H1 (cell line): ENCODE measurements around the gene ADAMTS3. TPM values are rescaled to one million over a fixed set of nuclear protein-coding genes. Genes with fewer than 3 reads are reported as not detected.
A peak's percentile ranks its signal among the peaks of the same experiment; 100 is the strongest.

ENCODE experiments used
- CTCF ChIA-PET: fragments of 300-600 bp; sonication (Branson Sonifier 250); formaldehyde crosslinking; loops from one replicate; lab custom pipeline; 2021; ENCODE audit not compliant: partially characterized antibody; lab: Charles Lee
- POLR2A ChIA-PET: fragments of 300-600 bp; sonication (Branson Sonifier 250); formaldehyde crosslinking; loops from one replicate; lab custom pipeline; 2021; ENCODE audit warnings: inconsistent platforms; ENCODE audit not compliant: partially characterized antibody; lab: Charles Lee
- DNase-seq, 2 experiments: peaks; one replicate each; pipeline versions ENCODE4 v3.0.0 to v3.0.0-alpha.2; 2010 to 2022; ENCODE audit warnings: low spot score in 2 of 2, low read depth in 1 of 2, mixed read lengths in 1 of 2
- FAIRE-seq: peaks from 2 replicates; lab custom pipeline; 2011; peaks lifted over from hg19 to GRCh38; lab: Jason Lieb, UNC
- H2AFZ ChIP-seq: 2 replicates; pipeline ENCODE4 v1.8.1; 2012; ENCODE audit warnings: low read length, inconsistent platforms
- H2AK5ac ChIP-seq: 2 replicates; pipeline ENCODE4 v1.6.1; 2013; ENCODE audit warnings: low read depth, low read length
- H2BK120ac ChIP-seq: replicated peaks from 2 replicates; pipeline ENCODE3; 2013; ENCODE audit warnings: low read depth, low read length, inconsistent platforms
- H2BK12ac ChIP-seq: 2 replicates; pipeline ENCODE4 v1.6.1; 2013; ENCODE audit warnings: low read depth, low read length
- H2BK15ac ChIP-seq: 2 replicates; pipeline ENCODE4 v1.6.1; 2013; ENCODE audit warnings: low read length
- H2BK20ac ChIP-seq: 2 replicates; pipeline ENCODE4 v1.6.1; 2013; ENCODE audit warnings: low read length
- H2BK5ac ChIP-seq: 2 replicates; pipeline ENCODE4 v1.6.1; 2013; ENCODE audit warnings: low read depth, low read length
- H3K14ac ChIP-seq: 2 replicates; pipeline ENCODE4 v1.6.1; 2013; ENCODE audit warnings: inconsistent platforms; ENCODE audit not compliant: insufficient read length
- H3K18ac ChIP-seq: 2 replicates; pipeline ENCODE4 v1.6.1; 2013; ENCODE audit warnings: low read length; ENCODE audit errors: extremely low read depth
- H3K23ac ChIP-seq: 2 replicates; pipeline ENCODE4 v1.6.1; 2013; ENCODE audit warnings: inconsistent platforms; ENCODE audit not compliant: insufficient read length
- H3K23me2 ChIP-seq: 2 replicates; pipeline ENCODE4 v1.6.1; 2013; ENCODE audit warnings: low read depth, low read length
- H3K27ac ChIP-seq: 2 replicates; pipeline ENCODE4 v1.6.1; 2011; ENCODE audit warnings: low read depth, low read length, inconsistent platforms
- H3K27me3 ChIP-seq, 4 experiments: replicated peaks in 1 of 4; 1 replicate in 1 of 4; 2 replicates in 3 of 4; pipeline versions ENCODE4 v1.6.1 to v1.8.1; 2011 to 2013; ENCODE audit warnings: low read length in 3 of 4, mild to moderate bottlenecking in 3 of 4, inconsistent platforms in 2 of 4, mixed read lengths in 2 of 4, moderate library complexity in 1 of 4; ENCODE audit not compliant: control insufficient read depth in 3 of 4, insufficient read depth in 3 of 4; ENCODE audit errors: extremely low read depth in 1 of 4
- H3K36me3 ChIP-seq, 4 experiments: 2 replicates each; pipeline versions ENCODE4 v1.6.1 to v1.8.1; 2011 to 2013; ENCODE audit warnings: mild to moderate bottlenecking in 4 of 4, low read length in 3 of 4, moderate library complexity in 2 of 4, control low read depth in 1 of 4, inconsistent platforms in 1 of 4; ENCODE audit not compliant: insufficient read depth in 4 of 4, control insufficient read depth in 2 of 4
- H3K4ac ChIP-seq: replicated peaks from 2 replicates; pipeline ENCODE3; 2013; ENCODE audit warnings: low read length, low read depth, mixed read lengths, inconsistent platforms; ENCODE audit not compliant: insufficient read length
- H3K4me1 ChIP-seq, 4 experiments: replicated peaks in 1 of 4; 1 replicate in 1 of 4; 2 replicates in 3 of 4; pipeline versions ENCODE4 v1.6.1 to v1.8.1; 2011 to 2013; ENCODE audit warnings: low read length in 3 of 4, inconsistent platforms in 2 of 4, mixed read lengths in 1 of 4; ENCODE audit not compliant: insufficient read depth in 4 of 4, control insufficient read depth in 3 of 4
- H3K4me2 ChIP-seq, 2 experiments: 2 replicates each; pipeline versions ENCODE4 v1.6.1 to v1.8.1; 2011 to 2013; ENCODE audit warnings: low read depth in 2 of 2, low read length in 2 of 2, control low read depth in 1 of 2, inconsistent platforms in 1 of 2, mild to moderate bottlenecking in 1 of 2; ENCODE audit not compliant: insufficient read depth in 1 of 2
- H3K4me3 ChIP-seq, 4 experiments: fragments of 200-600, 300-600 bp in 1 of 4; sonication (generic), shearing (Covaris generic), sonication (Bioruptor Twin) in 1 of 4; 2 replicates each; pipeline versions ENCODE4 v1.5.1 to v1.8.1; 2011 to 2016; ENCODE audit warnings: low read length in 4 of 4, low read depth in 3 of 4, control low read depth in 2 of 4, inconsistent platforms in 2 of 4, mild to moderate bottlenecking in 2 of 4, mixed read lengths in 1 of 4, moderate library complexity in 1 of 4; ENCODE audit not compliant: insufficient read depth in 2 of 4; ENCODE audit errors: extremely low read depth in 1 of 4
- H3K56ac ChIP-seq: replicated peaks from 2 replicates; pipeline ENCODE3; 2013; ENCODE audit warnings: low read depth, mild to moderate bottlenecking, mixed read lengths, low read length, inconsistent platforms; ENCODE audit not compliant: insufficient read length
- H3K79me1 ChIP-seq: 2 replicates; pipeline ENCODE4 v1.6.1; 2013; ENCODE audit warnings: low read depth, low read length, control low read depth
- H3K79me2 ChIP-seq, 2 experiments: 2 replicates each; pipeline versions ENCODE4 v1.6.1 to v1.8.1; 2012 to 2013; ENCODE audit warnings: low read length in 2 of 2, mild to moderate bottlenecking in 2 of 2, inconsistent platforms in 1 of 2; ENCODE audit not compliant: insufficient read depth in 2 of 2, control insufficient read depth in 1 of 2
- H3K9ac ChIP-seq, 4 experiments: replicated peaks in 1 of 4; 1 replicate in 1 of 4; 2 replicates in 3 of 4; pipeline versions ENCODE4 v1.6.1 to v1.8.1; 2011 to 2013; ENCODE audit warnings: low read depth in 3 of 4, low read length in 3 of 4, control low read depth in 2 of 4, mild to moderate bottlenecking in 2 of 4, moderate library complexity in 2 of 4, inconsistent platforms in 1 of 4; ENCODE audit errors: extremely low read depth in 1 of 4
- H3K9me3 ChIP-seq, 2 experiments: 2 replicates each; pipeline versions ENCODE4 v1.6.1 to v1.8.1; 2012 to 2013; ENCODE audit warnings: mild to moderate bottlenecking in 2 of 2, moderate library complexity in 2 of 2, control low read depth in 1 of 2, inconsistent platforms in 1 of 2, low read depth in 1 of 2, low read length in 1 of 2, mixed read lengths in 1 of 2; ENCODE audit not compliant: insufficient read depth in 2 of 2
- H4K20me1 ChIP-seq, 2 experiments: replicated peaks in 1 of 2; 2 replicates each; pipeline versions ENCODE3 to v1.8.1; 2011 to 2013; ENCODE audit warnings: inconsistent platforms in 2 of 2, low read length in 2 of 2, mild to moderate bottlenecking in 1 of 2; ENCODE audit not compliant: insufficient read depth in 2 of 2, control insufficient read depth in 1 of 2
- H4K5ac ChIP-seq: 2 replicates; pipeline ENCODE4 v1.6.1; 2013; ENCODE audit warnings: low read length, low read depth, mixed read lengths, inconsistent platforms; ENCODE audit not compliant: insufficient read length
- H4K8ac ChIP-seq: 2 replicates; pipeline ENCODE4 v1.8.0; 2013; ENCODE audit warnings: mild to moderate bottlenecking, moderate library complexity, low read length, inconsistent platforms; ENCODE audit not compliant: insufficient read depth; ENCODE audit errors: extremely low read depth
- H4K91ac ChIP-seq: replicated peaks from 2 replicates; pipeline ENCODE3; 2013; ENCODE audit warnings: low read length, mixed read lengths, inconsistent platforms; ENCODE audit not compliant: insufficient read length
- BACH1 ChIP-seq: IDR thresholded peaks from 2 replicates; pipeline ENCODE4 v1.6.1; 2012; ENCODE audit warnings: low read length, improper control_type of control experiment
- EGR1 ChIP-seq: IDR thresholded peaks from 2 replicates; pipeline ENCODE4 v1.6.1; 2011; ENCODE audit warnings: low read depth, low read length, borderline replicate concordance
- GTF2F1 ChIP-seq: IDR thresholded peaks from 2 replicates; pipeline ENCODE4 v1.6.1; 2012; ENCODE audit warnings: low read depth, low read length, improper control_type of control experiment, borderline replicate concordance
- HDAC2 ChIP-seq, 2 experiments: fragments of 300-600 bp in 1 of 2; sonication (generic) in 1 of 2; IDR thresholded peaks; 2 replicates each; pipeline ENCODE4 v1.6.1; 2011 to 2012; ENCODE audit warnings: low read depth in 2 of 2, low read length in 2 of 2, mild to moderate bottlenecking in 2 of 2, moderate library complexity in 2 of 2, borderline replicate concordance in 1 of 2, inconsistent platforms in 1 of 2
- KDM4A ChIP-seq: IDR thresholded peaks from one replicate; pipeline ENCODE4 v1.7.1; 2012; ENCODE audit warnings: low read depth, mild to moderate bottlenecking, moderate library complexity, low read length, inconsistent platforms; ENCODE audit not compliant: severe bottlenecking
- MAFK ChIP-seq: IDR thresholded peaks from 2 replicates; pipeline ENCODE4 v1.6.1; 2012; ENCODE audit warnings: low read depth, mild to moderate bottlenecking, improper control_type of control experiment, low read length
- TCF12 ChIP-seq: IDR thresholded peaks from 2 replicates; pipeline ENCODE4 v1.6.1; 2011; ENCODE audit warnings: low read depth, mild to moderate bottlenecking, low read length
- polyA plus RNA-seq, 7 experiments: library from polyadenylated mRNA; depleted of rRNA in 3 of 7; stranded (reverse) in 5 of 7; unstranded in 2 of 7; fragments of >200 nt in 5 of 7; fragments of 200-250 nt in 2 of 7; gene quantifications; 1 replicate in 5 of 7; 2 replicates in 1 of 7; 4 replicates in 1 of 7; pipeline versions ENCODE4 v1.2.1 to v1.2.3, GENCODE V29; 2011 to 2013; ENCODE audit warnings: missing spikeins in 2 of 7, mixed read lengths in 2 of 7
- total RNA-seq: library from RNA; stranded (reverse); fragmentation: NEBNext Ultra II Directional; extraction: Animal tissue kit (Norgen Biotek cat#: 25700); gene quantifications from 2 replicates; pipeline ENCODE4 v1.2.1, GENCODE V29; 2021

Gene ADAMTS3
- total and polyA plus RNA-seq, 2 of the 8 experiments (the other 6 are each of a cell fraction or from before 2014, with no cell fraction given): 1.3 to 3.4 TPM

DNA sequence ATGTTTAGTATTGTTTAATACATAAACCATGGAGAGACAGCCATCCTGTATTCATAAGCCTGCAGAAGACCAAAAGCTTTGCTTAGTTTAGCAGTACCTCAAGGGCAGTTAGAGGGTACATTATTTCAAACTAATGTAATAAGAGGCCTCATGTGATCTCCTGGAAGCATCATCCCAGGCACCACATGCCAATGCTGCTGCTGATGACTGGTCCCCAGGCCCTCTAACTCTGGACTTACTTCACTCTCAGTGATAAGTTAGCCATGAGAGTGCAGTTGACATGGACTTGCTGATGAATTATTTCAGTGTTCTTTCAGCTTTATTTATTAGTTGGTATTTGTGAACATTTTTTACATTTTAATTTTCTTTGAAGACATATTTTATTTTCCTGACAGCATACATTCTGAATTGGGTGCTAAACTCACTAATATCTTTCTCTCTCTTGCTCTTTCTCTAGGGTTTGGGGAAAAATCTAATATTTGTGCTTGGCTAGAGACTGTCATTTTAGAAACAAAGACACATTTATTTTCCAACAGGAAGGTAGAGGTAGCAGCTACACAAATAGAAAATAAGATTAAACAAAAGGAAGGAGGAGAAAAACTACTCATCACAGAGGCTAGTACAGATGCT lies 329.4 kb downstream of the ADAMTS3 start:
- DNase-seq: no peak
- Histone ChIP-seq H3K14ac (no peak overlapping the region), H3K4me2 (no peak overlapping the region), H3K56ac (no peak overlapping the region), H2BK5ac (no peak overlapping the region), H4K20me1 (no peaks in the 10 kb centered on the region), H2AFZ (peak overlapping the region; percentile 78; the same call in 1 of the 2 replicates), H4K8ac (no peak overlapping the region), H3K9me3 (peaks cover 6 to 9% of the 10 kb centered on the region in 2 experiments), H2BK20ac (no peak overlapping the region), H3K79me2 (no peaks in the 10 kb centered on the region), H3K18ac (no peak overlapping the region), H4K91ac (no peak overlapping the region), H3K4me3 (no peak overlapping the region), H3K36me3 (no peaks in the 10 kb centered on the region), H2BK12ac (no peak overlapping the region), H3K27ac (no peak overlapping the region), H2AK5ac (no peak overlapping the region), H3K9ac (no peak overlapping the region), H4K5ac (no peak overlapping the region), H3K4me1 (no peaks in the 10 kb centered on the region), H3K23ac (no peak overlapping the region), H3K79me1 (no peaks in the 10 kb centered on the region), H3K23me2 (no peaks in the 10 kb centered on the region; the same call in 1 of the 2 replicates), H3K27me3 (peaks cover 0 to 1% (median 0%) of the 10 kb centered on the region in 4 experiments; a peak in 1 of 7 replicates), H3K4ac (no peak overlapping the region), H2BK120ac (no peak overlapping the region), H2BK15ac (no peak overlapping the region)
- CTCF ChIA-PET: no interaction called here
- TF ChIP-seq MAFK: no peak
- TF ChIP-seq TCF12: no peak
- TF ChIP-seq GTF2F1: no peak
- TF ChIP-seq BACH1: no peak
- no peak for TF ChIP-seq KDM4A
- TF ChIP-seq EGR1: no peak
- TF ChIP-seq HDAC2 (IDR thresholded peaks at IDR 0.05; ENCODE audit: borderline replicate concordance in 1 of 2, low read depth in 2 of 2, low read length in 2 of 2): no peak
- FAIRE-seq: no peak
- POLR2A ChIA-PET: no interaction called here
